Amniotic epithelial cell (primary cell): ENCODE data around the gene ITGAL.
A peak's percentile ranks its signal among the peaks of the same experiment; 100 is the strongest.

ENCODE experiments used
- DNase-seq: peaks from one replicate; pipeline ENCODE4 v3.0.0-alpha.2; 2010; ENCODE audit warnings: low read depth

ITGAL gene

DNA sequence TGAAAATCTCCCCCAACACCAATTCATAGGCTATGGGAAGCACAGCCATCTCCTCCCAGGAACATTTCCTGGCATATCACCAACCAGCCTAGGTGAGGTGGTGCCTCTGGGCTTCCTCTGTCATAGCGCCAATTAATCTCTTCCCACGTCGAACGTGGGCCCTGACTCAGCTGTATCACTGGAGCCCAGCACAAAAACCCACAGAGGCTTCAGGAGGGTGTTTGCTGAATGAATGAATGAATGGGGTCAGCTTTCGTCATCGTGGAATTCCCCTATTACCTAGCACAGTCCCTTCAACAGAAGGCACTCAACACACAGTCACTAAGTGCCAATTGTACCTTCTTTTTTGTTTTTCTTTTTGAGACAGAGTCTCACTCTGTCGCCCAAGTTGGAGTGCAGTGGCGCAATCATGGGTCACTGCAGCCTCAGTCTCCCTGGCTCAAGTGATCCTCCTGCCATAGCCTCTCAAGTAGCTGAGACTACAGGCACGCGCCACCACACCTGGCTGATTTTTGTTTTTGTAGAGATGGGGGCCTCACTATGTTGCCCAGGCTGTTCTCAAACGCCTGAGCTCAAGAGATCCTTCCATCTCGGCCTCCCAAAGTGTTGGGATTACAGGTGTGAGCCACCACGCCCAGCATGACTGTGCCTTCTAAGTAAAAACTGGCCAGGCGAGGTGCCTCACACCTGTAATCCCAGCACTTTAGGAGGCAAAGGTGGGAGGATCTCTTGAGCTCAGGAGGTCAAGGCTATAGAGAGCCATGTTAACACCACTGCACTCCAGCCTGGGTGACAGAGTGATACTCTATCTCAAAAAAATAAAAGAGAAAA, 94.8 kb downstream of the ITGAL start:
- DNase-seq: peak; percentile 34

DNA sequence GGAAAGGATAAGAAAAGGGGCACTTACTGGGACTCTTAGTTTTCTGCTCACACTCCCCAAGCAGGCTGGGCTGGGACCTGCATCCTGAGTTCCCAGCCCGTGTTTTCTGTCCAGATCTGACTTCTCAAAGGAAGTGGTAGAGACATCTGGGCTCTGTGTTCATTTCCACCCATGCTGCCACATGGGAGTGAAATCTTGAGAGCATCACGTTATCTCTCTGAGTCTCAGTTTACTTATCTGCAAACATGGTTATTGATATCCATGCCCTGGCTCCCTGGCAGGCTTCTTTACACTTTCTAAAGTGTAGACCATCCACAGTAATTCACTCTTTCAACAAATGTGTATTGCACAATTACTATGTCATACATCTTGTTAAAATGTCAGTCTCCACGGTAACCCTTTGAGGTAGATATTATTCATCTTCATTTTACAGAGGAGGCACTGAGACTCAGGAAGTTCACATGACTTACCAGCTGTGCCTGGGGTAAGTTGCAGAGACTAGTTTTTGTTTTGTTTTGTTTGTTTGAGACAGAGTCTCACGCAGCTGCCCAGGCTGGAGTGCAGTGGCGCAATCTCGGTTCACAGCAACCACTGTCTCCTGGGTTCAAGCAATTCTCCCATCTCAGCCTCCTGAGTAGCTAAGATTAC, 95.6 kb downstream of the ITGAL start:
- DNase-seq: peak; percentile 98

DNA sequence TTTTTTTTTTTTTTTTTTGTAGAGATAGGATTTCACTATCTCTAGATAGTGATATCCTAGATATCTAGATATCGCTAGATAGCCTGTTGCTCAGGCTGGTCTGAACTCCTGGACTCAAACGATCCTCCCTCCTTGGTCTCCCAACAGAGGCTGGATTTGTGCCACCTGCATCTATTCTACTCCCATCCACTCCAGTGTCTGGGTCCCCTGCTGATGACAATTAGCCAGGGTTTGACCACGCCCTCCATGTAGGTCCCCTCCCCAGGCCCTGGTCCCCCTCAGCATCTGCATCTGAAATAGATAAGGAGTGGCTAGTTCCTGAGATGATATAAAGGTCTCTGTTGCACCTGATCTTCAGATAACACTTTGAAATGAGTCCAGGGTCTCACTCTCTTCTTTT, 96.7 kb downstream of the ITGAL start:
- no peak for DNase-seq

DNA sequence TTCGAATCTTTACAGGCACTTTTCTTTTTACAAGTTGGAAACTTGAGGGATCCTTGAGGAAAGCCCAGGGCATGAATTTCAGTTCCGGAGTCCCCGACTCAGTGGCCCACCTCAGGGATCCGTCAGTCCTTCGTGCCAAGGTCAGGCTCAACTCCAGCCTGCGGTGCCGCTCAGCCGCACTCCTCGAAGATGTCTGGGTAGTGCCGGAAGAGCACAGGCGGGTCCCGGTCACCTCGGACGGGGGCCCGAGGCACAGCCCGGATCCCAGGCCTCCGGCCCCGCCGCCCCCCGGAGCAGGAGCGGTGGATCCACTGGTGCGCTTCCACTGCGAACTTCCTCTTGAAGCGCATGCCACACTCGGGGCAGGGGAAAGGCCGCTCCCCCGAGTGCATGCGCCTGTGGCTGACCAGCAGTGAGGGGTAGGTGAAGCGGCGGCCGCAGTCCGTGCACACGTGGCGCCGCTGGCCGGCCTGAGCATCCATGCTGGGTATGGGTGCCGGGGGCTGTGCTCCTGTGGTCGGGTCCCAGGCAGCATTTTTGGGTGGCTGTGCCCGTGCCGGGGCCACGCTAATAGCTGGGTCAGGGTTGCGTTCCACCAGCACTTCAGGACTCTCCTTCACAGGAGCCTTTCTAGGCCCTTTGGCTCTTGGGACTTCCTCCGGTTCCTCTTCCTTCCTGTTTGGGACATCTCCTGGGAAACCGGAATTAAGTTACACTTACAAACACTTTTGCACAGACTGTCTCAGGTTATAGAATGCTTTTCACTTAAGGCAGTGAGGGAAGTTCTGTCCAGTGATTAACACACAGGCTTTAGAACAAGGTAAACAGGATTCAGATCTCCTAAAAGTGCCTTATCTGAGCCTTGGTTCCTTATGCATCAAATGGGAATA, 97.4 kb downstream of the ITGAL start:
- no peak for DNase-seq

DNA sequence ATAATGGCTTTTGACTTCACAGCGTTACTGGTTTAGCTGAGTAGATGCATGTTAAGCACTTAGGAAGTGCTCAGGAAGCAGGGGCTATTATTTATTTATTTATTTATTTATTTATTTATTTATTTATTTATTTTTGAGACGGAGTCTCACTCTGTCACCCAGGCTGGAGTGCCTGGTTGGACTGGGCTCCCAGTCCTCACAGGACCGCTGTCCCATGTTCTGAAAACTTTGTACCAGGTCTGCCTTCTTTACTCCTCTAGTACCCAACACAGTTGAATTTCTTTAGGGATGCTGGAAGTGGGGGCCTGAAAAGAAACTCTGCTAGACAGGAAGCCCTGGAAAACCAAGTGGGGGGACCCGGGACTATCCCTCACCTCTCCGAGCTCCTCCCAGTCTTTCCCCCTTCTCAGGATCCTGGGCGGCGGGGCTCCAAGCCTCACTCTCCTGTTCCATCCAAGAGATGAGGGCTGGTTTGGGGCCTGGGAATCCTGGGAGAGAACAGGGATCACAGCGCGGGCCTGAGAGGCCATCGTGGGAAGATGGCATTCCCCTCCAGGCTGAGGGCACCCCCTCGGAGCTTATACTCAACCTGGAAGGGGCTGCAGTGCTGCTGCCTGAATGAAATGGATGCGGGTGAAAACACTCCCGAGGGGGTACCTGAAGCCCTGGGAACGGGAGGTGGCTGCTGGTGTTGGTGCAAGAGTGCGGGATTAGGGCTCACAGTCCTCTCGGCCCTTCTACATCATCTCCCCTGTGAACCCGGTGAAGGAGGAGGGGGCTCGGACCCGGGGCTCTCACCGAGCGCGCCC, 98.3 kb downstream of the ITGAL start:
- DNase-seq: peak; percentile 30

DNA sequence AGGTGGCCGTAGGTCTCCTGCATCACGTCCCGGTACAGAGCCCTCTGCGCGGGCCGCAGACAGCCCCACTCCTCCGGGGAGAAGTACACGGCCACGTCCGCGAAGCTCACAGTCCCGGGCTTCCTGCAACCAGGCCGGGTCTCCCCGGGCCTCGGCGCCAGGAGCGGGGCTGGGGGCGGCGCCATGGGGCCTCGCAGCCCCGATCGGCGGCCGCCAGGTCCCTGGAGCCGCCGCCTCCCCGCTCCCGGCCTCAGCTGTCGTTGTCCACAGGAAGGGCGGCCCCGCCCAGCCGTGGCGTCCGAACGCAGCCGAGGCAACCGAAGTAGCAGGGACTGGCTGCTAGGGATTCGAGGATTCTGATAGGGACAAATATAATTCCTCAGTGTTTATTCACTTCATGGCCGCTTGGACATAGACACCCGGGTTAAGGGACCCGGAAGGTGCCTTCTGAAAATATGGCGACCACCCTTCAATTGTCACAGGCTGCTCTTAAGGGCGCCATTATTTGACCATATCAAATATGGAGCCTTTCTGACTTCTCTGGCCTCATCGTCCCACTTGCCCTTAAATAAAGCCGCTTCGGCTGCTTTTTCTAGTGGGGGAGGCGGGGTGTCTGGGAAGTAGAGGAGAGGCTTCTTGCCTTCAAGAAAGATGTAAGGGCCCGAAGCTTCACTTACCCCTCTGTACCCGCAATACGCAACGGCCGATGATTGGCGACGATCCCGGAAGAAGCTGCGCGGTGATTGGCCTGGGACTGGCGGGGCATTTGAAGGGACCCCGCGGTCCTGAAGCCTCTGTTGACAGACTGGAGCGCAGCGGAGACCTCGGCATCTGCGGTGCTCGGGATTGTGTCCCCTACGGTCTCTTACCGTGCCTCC, 99.1 kb downstream of the ITGAL start, which contains the start of gene ZNF688:
Gene ZNF688, minus strand, starts transcription at position 270 of the 878 bp plus-strand sequence. Its CDS starts 85 bp downstream, at position 185.
- DNase-seq: peak; percentile 98
